ENCODE measurements around the gene LRRD1. TPM values are rescaled to one million over a fixed set of nuclear protein-coding genes. Genes with fewer than 3 reads are reported as not detected.

LRRD1 gene
- total RNA-seq, 2 experiments from 2014 or later: 0.13 TPM; not detected in 1

- H3K9me3 Mint-ChIP-seq (ENCODE audit: insufficient read depth): no peaks in the 10 kb centered on the region
- no peak for ATAC-seq
- H3K36me3 Mint-ChIP-seq (ENCODE audit: low read depth): peaks cover 13% of the 10 kb centered on the region
- ChIA-PET CTCF (interaction anchor here (1.2 to 2.2 kb wide), 5 partner anchors 9 to 313 kb away, joined by 3 to 10 read pairs (median 3); partner anchors contain the start of genes GATAD1 and MTERF1), POLR2A (interaction anchor here (0.6 to 2.3 kb wide), 5 partner anchors 9 to 357 kb away, joined by 3 to 15 read pairs (median 10); partner anchors contain the start of genes AKAP9, ANKIB1, GATAD1 and KRIT1)
- peak; percentile 29 for DNase-seq
- H3K4me3 Mint-ChIP-seq: peak overlapping the region; percentile 95
- H3K27me3 Mint-ChIP-seq (ENCODE audit: low read depth): no peaks in the 10 kb centered on the region
- H3K27ac Mint-ChIP-seq: peak overlapping the region; percentile 100
- peaks cover 34% of the 10 kb centered on the region for H3K4me1 Mint-ChIP-seq (ENCODE audit: low read depth)
Observed at GRCh38 chr7:92135052-92135889, 43.7 kb downstream of the LRRD1 start.

- Mint-ChIP-seq H3K9me3 (ENCODE audit: insufficient read depth) (no peaks in the 10 kb centered on the region), H3K27ac (peak within 1 kb of the TSS; percentile 100), H3K36me3 (ENCODE audit: low read depth) (peaks cover 18% of the 10 kb centered on the region), H3K4me3 (peak within 1 kb of the TSS; percentile 95), H3K4me1 (ENCODE audit: low read depth) (peaks cover 34% of the 10 kb centered on the region), H3K27me3 (ENCODE audit: low read depth) (no peaks in the 10 kb centered on the region)
- DNase-seq: peak; percentile 94
- peak; percentile 92 for ATAC-seq
- ChIA-PET CTCF (interaction anchor here (1.2 to 2.2 kb wide), 5 partner anchors 9 to 314 kb away, joined by 3 to 10 read pairs (median 3); partner anchors contain the start of genes GATAD1 and MTERF1), POLR2A (interaction anchor here (0.6 to 2.3 kb wide), 5 partner anchors 111 to 358 kb away, joined by 3 to 15 read pairs (median 10); partner anchors contain the start of genes AKAP9, ANKIB1, GATAD1 and KRIT1)
Observed at GRCh38 chr7:92134271-92135051, 44.5 kb downstream of the LRRD1 start, which contains the start of gene CYP51A1. Gene CYP51A1 (minus strand): TSS chr7:92134477. CDS start chr7:92134364, 113 bp downstream.

- peaks cover 34% of the 10 kb centered on the region for H3K4me1 Mint-ChIP-seq (ENCODE audit: low read depth)
- H3K4me3 Mint-ChIP-seq: peak overlapping the region; percentile 95
- POLR2A ChIA-PET: interaction anchor here (0.6 to 2.3 kb wide), 4 partner anchors 112 to 314 kb away, joined by 3 to 15 read pairs (median 12); partner anchors contain the start of genes AKAP9, ANKIB1, GATAD1 and KRIT1
- no peaks in the 10 kb centered on the region for H3K27me3 Mint-ChIP-seq (ENCODE audit: low read depth)
- peaks cover 18% of the 10 kb centered on the region for H3K36me3 Mint-ChIP-seq (ENCODE audit: low read depth)
- peak; percentile 43 for ATAC-seq
- DNase-seq: peak; percentile 67
- H3K27ac Mint-ChIP-seq: peak overlapping the region; percentile 100
- no peaks in the 10 kb centered on the region for H3K9me3 Mint-ChIP-seq (ENCODE audit: insufficient read depth)
- CTCF ChIA-PET: interaction anchor here (0.9 to 2.2 kb wide), 5 partner anchors 25 to 314 kb away, joined by 3 to 10 read pairs (median 3); partner anchors contain the start of genes GATAD1 and MTERF1
Observed at GRCh38 chr7:92133737-92134270, 45.1 kb downstream of the LRRD1 start.

GRCh38 chr7:92133133-92133736 is 45.7 kb downstream of the LRRD1 start:
- ATAC-seq (peak; percentile 10), DNase-seq (no peak)
- Mint-ChIP-seq H3K4me1 (ENCODE audit: low read depth) (peaks cover 34% of the 10 kb centered on the region), H3K27me3 (ENCODE audit: low read depth) (no peaks in the 10 kb centered on the region), H3K9me3 (ENCODE audit: insufficient read depth) (no peaks in the 10 kb centered on the region), H3K36me3 (ENCODE audit: low read depth) (peaks cover 21% of the 10 kb centered on the region), H3K27ac (peak overlapping the region; percentile 100), H3K4me3 (peak overlapping the region; percentile 95)
- ChIA-PET CTCF (interaction anchor here (0.7 to 2.2 kb wide), 12 partner anchors 11 to 315 kb away, joined by 3 to 10 read pairs (median 4); partner anchors contain the start of genes GATAD1 and MTERF1), POLR2A (interaction anchor here (1.0 to 2.3 kb wide), 2 partner anchors 112 to 192 kb away, joined by 4 to 14 read pairs; partner anchors contain the start of genes AKAP9 and KRIT1)

- Mint-ChIP-seq H3K36me3 (ENCODE audit: low read depth) (peaks cover 28% of the 10 kb centered on the region), H3K9me3 (ENCODE audit: insufficient read depth) (no peaks in the 10 kb centered on the region), H3K27ac (no peak overlapping the region), H3K4me3 (no peak overlapping the region), H3K27me3 (ENCODE audit: low read depth) (no peaks in the 10 kb centered on the region), H3K4me1 (ENCODE audit: low read depth) (peaks cover 28% of the 10 kb centered on the region)
- ChIA-PET POLR2A (interaction anchor here (1.0 kb wide), 1 partner anchor 114 kb away, joined by 4 read pairs; the partner anchor contains the start of gene KRIT1), CTCF (interaction anchor here (1.0 to 2.2 kb wide), 4 partner anchors 10 to 301 kb away, joined by 3 to 6 read pairs (median 4); no protein-coding TSS in a partner anchor)
- ATAC-seq (no peak), DNase-seq (no peak)
Observed at GRCh38 chr7:92131764-92132330, 47.1 kb downstream of the LRRD1 start.

- no peaks in the 10 kb centered on the region for H3K27me3 Mint-ChIP-seq (ENCODE audit: low read depth)
- H3K9me3 Mint-ChIP-seq (ENCODE audit: insufficient read depth): no peaks in the 10 kb centered on the region
- H3K27ac Mint-ChIP-seq: no peak overlapping the region
- ChIA-PET POLR2A (no interaction called here), CTCF (interaction anchor here (2.2 kb wide), 1 partner anchor 9 kb away, joined by 6 read pairs; no protein-coding TSS in a partner anchor)
- ATAC-seq (no peak), DNase-seq (no peak)
- no peak overlapping the region for H3K4me3 Mint-ChIP-seq
- H3K36me3 Mint-ChIP-seq (ENCODE audit: low read depth): peaks cover 34% of the 10 kb centered on the region
- H3K4me1 Mint-ChIP-seq (ENCODE audit: low read depth): peaks cover 28% of the 10 kb centered on the region
Observed at GRCh38 chr7:92131093-92131492, 47.8 kb downstream of the LRRD1 start.

- H3K27me3 Mint-ChIP-seq (ENCODE audit: low read depth): no peaks in the 10 kb centered on the region
- H3K9me3 Mint-ChIP-seq (ENCODE audit: insufficient read depth): no peaks in the 10 kb centered on the region
- ChIA-PET POLR2A (no interaction called here), CTCF (interaction anchor here (2.3 kb wide), 1 partner anchor 11 kb away, joined by 6 read pairs; no protein-coding TSS in a partner anchor)
- H3K4me1 Mint-ChIP-seq (ENCODE audit: low read depth): no peaks in the 10 kb centered on the region
- H3K27ac Mint-ChIP-seq: no peak overlapping the region
- no peak overlapping the region for H3K4me3 Mint-ChIP-seq
- ATAC-seq (no peak), DNase-seq (no peak)
- H3K36me3 Mint-ChIP-seq (ENCODE audit: low read depth): peaks cover 64% of the 10 kb centered on the region
Observed at GRCh38 chr7:92121681-92122080, 57.3 kb downstream of the LRRD1 start.

GRCh38 chr7:92119213-92119759 is 59.7 kb downstream of the LRRD1 start:
- no peaks in the 10 kb centered on the region for H3K4me1 Mint-ChIP-seq (ENCODE audit: low read depth)
- H3K9me3 Mint-ChIP-seq (ENCODE audit: insufficient read depth): no peaks in the 10 kb centered on the region
- no peaks in the 10 kb centered on the region for H3K27me3 Mint-ChIP-seq (ENCODE audit: low read depth)

GRCh38 chr7:92116949-92117348 is 62.0 kb downstream of the LRRD1 start:
- Mint-ChIP-seq H3K27ac (no peak overlapping the region), H3K9me3 (ENCODE audit: insufficient read depth) (no peaks in the 10 kb centered on the region), H3K4me1 (ENCODE audit: low read depth) (no peaks in the 10 kb centered on the region), H3K27me3 (ENCODE audit: low read depth) (no peaks in the 10 kb centered on the region), H3K4me3 (no peak overlapping the region), H3K36me3 (ENCODE audit: low read depth) (peaks cover 60% of the 10 kb centered on the region)
- DNase-seq: no peak
- no peak for ATAC-seq
- ChIA-PET POLR2A (no interaction called here), CTCF (no interaction called here)

More at GRCh38 chr7:92119213-92119759, 59.7 kb downstream of the LRRD1 start:
- ChIA-PET POLR2A (no interaction called here), CTCF (no interaction called here)
- no peak overlapping the region for H3K4me3 Mint-ChIP-seq
- no peak overlapping the region for H3K27ac Mint-ChIP-seq
- peaks cover 70% of the 10 kb centered on the region for H3K36me3 Mint-ChIP-seq (ENCODE audit: low read depth)
- no peak for ATAC-seq
- no peak for DNase-seq

- DNase-seq: no peak
- Mint-ChIP-seq H3K9me3 (ENCODE audit: insufficient read depth) (no peaks in the 10 kb centered on the region), H3K27ac (no peak overlapping the region), H3K4me3 (no peak overlapping the region), H3K36me3 (ENCODE audit: low read depth) (peaks cover 52% of the 10 kb centered on the region), H3K27me3 (ENCODE audit: low read depth) (no peaks in the 10 kb centered on the region), H3K4me1 (ENCODE audit: low read depth) (no peaks in the 10 kb centered on the region)
- CTCF ChIA-PET: interaction anchor here (1.4 kb wide), 1 partner anchor 10 kb away, joined by 5 read pairs; no protein-coding TSS in a partner anchor
- ATAC-seq: no peak
- POLR2A ChIA-PET: interaction anchor here (0.6 kb wide), 1 partner anchor 1720 kb away, joined by 4 read pairs; no protein-coding TSS in a partner anchor
Observed at GRCh38 chr7:92115821-92116220, 63.1 kb downstream of the LRRD1 start.

Data from activated CD8-positive, alpha-beta T cell treated with anti-CD3 and anti-CD28 coated beads, Interleukin-2, amount 10 ng/mL, durations not matched to agents 7 days and 5 days (primary cell).